GM18498 (cell line): ENCODE measurements around the gene RNF186.

ENCODE experiments used
- ATAC-seq: cut with Tn5 transposase; IDR thresholded peaks from one replicate; pipeline ENCODE4 v1.9.1; 2021; ENCODE audit warnings: mild to moderate bottlenecking, moderate library complexity; ENCODE audit not compliant: unreplicated experiment

RNF186 gene

DNA sequence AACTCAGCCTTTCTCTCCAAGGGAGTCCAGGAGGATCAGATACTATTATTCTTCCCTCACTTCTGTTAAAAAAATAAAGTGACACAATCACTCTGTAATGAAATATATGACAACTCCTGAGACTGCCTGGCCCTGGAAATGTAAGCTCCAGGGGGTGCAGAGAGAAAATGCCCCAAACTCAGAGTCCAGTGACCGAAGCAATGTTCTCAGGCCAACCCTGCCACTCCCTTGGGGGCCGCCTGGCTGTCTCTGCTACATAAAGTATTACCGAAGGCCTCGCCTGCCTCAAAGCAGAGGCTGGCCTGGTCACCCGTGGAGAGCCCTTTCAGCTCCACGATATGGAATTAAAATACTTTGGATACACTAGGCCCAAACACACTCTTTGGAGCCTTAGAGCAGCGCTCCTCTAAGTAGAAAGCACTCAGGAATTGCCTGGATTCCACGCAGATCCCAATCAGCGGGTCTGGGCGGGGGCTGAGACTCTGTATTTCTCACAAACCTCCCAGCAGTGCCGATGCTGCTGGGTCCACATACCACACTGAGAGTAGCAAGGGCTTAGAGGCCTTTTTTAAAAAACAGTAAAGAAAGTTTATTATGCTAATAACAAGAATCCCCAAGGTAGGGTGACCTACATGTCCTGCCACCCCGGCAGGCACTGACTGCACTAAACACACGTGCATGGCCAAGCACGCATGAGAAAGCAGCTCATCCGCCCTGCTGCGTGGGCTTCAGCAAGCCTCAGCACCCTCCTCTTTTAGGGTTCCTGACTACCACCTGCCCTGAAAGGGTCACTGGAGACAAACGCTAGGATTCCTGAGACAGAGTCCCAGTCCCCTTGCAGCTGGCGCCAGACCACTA lies 46.5 kb downstream of the RNF186 start:
- ATAC-seq = no peak

DNA sequence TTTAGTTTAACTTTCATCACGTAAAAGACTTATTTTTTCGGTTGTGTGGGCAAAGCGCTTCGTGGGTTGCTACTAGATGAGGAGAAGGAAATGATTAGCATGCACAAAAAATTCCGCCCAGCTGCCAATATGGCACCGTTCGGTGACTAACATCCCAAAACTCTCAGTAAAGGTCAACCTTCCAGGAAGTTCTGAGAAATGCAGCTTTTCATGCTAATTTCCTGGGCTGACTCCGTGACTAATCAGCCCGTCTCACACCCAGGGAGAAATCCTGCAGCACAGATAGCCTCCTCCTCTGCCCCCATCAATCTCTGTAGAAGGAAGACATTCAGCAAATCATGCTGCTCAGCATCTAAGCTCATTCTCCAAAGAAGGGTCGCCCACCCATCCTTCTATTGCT lies 49.5 kb downstream of the RNF186 start:
- no peak for ATAC-seq

- ATAC-seq = no peak
Measured at GRCh38 chr1:19764848-19765247, 50.2 kb downstream of the RNF186 start.
